HL-60 (cell line): ENCODE data around the gene GAS2.

Experiments used
- DNase-seq, 2 experiments: peaks; one replicate each; pipeline ENCODE4 v3.0.0-alpha.2; 2010 to 2020; ENCODE audit warnings: low read depth in 1 of 2, low spot score in 1 of 2
- H3K27ac ChIP-seq: fragments of 250-450 bp; sonication (Bioruptor Pico); replicated peaks from 2 replicates; pipeline ENCODE4 v1.5.1; 2020; ENCODE audit warnings: mild to moderate bottlenecking, moderate library complexity
- H3K27me3 ChIP-seq: fragments of 250-450 bp; sonication (Bioruptor Pico); 2 replicates; pipeline ENCODE4 v1.5.1; 2021; ENCODE audit warnings: mild to moderate bottlenecking, moderate library complexity; ENCODE audit not compliant: insufficient read depth, poor library complexity, severe bottlenecking
- H3K4me3 ChIP-seq: replicated peaks from 2 replicates; pipeline ENCODE4 v1.5.1; 2011; ENCODE audit warnings: mild to moderate bottlenecking, control low read depth, low read length; ENCODE audit not compliant: insufficient read depth
- GABPA ChIP-seq: IDR thresholded peaks from 2 replicates; pipeline ENCODE4 v1.6.1; 2012; ENCODE audit warnings: low read depth
- POLR2AphosphoS5 ChIP-seq: IDR thresholded peaks from 2 replicates; pipeline ENCODE4 v1.6.1; 2012; ENCODE audit warnings: low read depth
- SPI1 ChIP-seq: IDR thresholded peaks from 2 replicates; pipeline ENCODE4 v1.6.1; 2012; ENCODE audit warnings: low read depth, mild to moderate bottlenecking, borderline replicate concordance
- TF ChIP-seq, protein P1 (sequence below): IDR thresholded peaks from 2 replicates; pipeline ENCODE4 v1.6.1; 2012; ENCODE audit warnings: low read depth; ENCODE audit not compliant: insufficient replicate concordance
- TF ChIP-seq, protein P2 (sequence below): IDR thresholded peaks from one replicate; pipeline ENCODE4 v1.5.1; 2011; ENCODE audit warnings: low read length, control low read depth, inconsistent platforms; ENCODE audit not compliant: insufficient read depth

The GAS2 gene

DNA sequence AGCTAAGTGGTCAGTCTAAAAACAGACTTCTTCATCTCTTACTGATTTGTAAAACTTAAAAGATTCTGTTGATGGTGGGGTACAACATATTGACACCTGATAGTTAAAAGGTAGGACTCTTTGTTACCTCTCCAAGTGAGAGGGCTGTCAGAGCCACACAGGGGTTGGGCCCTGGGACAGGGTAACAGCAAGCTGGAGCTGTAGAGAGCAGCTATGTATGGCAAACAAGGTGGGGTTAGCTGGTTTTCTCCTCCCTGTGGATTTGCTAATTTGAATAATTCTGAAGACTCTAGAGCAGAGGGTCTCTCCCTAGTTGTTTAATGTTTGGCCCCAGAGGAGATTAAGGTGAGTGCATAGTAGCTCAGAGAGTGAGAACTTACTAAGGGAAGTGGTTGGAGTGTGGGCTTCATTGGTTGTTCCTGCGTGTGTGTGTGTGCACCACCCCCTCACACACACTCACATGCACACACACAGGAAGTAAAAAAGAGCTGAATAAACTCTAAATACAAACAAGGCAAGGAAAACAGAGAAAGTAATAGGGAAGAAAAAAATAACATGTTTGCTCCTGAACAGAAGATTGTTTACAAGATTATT lies 9.2 kb upstream of the GAS2 start:
- TF ChIP-seq GABPA, result no peak
- TF ChIP-seq, protein P1, sequence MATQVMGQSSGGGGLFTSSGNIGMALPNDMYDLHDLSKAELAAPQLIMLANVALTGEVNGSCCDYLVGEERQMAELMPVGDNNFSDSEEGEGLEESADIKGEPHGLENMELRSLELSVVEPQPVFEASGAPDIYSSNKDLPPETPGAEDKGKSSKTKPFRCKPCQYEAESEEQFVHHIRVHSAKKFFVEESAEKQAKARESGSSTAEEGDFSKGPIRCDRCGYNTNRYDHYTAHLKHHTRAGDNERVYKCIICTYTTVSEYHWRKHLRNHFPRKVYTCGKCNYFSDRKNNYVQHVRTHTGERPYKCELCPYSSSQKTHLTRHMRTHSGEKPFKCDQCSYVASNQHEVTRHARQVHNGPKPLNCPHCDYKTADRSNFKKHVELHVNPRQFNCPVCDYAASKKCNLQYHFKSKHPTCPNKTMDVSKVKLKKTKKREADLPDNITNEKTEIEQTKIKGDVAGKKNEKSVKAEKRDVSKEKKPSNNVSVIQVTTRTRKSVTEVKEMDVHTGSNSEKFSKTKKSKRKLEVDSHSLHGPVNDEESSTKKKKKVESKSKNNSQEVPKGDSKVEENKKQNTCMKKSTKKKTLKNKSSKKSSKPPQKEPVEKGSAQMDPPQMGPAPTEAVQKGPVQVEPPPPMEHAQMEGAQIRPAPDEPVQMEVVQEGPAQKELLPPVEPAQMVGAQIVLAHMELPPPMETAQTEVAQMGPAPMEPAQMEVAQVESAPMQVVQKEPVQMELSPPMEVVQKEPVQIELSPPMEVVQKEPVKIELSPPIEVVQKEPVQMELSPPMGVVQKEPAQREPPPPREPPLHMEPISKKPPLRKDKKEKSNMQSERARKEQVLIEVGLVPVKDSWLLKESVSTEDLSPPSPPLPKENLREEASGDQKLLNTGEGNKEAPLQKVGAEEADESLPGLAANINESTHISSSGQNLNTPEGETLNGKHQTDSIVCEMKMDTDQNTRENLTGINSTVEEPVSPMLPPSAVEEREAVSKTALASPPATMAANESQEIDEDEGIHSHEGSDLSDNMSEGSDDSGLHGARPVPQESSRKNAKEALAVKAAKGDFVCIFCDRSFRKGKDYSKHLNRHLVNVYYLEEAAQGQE, result no peak
- TF ChIP-seq POLR2AphosphoS5, result no peak
- TF ChIP-seq SPI1, result no peak
- TF ChIP-seq, protein P2, sequence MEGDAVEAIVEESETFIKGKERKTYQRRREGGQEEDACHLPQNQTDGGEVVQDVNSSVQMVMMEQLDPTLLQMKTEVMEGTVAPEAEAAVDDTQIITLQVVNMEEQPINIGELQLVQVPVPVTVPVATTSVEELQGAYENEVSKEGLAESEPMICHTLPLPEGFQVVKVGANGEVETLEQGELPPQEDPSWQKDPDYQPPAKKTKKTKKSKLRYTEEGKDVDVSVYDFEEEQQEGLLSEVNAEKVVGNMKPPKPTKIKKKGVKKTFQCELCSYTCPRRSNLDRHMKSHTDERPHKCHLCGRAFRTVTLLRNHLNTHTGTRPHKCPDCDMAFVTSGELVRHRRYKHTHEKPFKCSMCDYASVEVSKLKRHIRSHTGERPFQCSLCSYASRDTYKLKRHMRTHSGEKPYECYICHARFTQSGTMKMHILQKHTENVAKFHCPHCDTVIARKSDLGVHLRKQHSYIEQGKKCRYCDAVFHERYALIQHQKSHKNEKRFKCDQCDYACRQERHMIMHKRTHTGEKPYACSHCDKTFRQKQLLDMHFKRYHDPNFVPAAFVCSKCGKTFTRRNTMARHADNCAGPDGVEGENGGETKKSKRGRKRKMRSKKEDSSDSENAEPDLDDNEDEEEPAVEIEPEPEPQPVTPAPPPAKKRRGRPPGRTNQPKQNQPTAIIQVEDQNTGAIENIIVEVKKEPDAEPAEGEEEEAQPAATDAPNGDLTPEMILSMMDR, result no peak
- Histone ChIP-seq H3K27me3 (no peaks in the 10 kb centered on the region), H3K4me3 (no peak overlapping the region), H3K27ac (no peak overlapping the region)
- DNase-seq, result no peak

DNA sequence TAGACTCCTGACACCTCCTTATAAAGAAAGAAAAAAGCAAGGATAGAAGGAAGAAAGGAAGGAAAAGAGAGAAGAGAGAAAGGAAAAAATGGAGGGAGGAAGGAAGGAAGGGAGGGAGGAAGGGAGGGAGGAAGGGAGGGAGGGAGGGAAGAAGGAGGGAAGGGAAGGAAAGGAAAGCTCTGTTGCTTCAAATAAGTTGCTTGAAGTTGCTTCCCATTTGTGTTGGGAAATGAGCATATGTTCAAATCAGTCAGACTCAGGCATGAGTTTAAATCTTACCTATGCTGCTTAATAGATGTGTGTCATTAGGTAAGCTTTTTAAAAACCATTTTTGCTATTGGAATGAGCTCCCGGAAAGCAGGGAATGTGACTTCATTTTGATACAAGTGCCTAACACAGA lies 6.6 kb upstream of the GAS2 start:
- TF ChIP-seq SPI1, result no peak
- TF ChIP-seq, protein P1, result no peak
- TF ChIP-seq GABPA, result no peak
- no peak for TF ChIP-seq POLR2AphosphoS5
- TF ChIP-seq, protein P2, result no peak
- H3K27me3 ChIP-seq, result no peaks in the 10 kb centered on the region
- no peak overlapping the region for H3K27ac ChIP-seq
- DNase-seq, result no peak
- no peak overlapping the region for H3K4me3 ChIP-seq

DNA sequence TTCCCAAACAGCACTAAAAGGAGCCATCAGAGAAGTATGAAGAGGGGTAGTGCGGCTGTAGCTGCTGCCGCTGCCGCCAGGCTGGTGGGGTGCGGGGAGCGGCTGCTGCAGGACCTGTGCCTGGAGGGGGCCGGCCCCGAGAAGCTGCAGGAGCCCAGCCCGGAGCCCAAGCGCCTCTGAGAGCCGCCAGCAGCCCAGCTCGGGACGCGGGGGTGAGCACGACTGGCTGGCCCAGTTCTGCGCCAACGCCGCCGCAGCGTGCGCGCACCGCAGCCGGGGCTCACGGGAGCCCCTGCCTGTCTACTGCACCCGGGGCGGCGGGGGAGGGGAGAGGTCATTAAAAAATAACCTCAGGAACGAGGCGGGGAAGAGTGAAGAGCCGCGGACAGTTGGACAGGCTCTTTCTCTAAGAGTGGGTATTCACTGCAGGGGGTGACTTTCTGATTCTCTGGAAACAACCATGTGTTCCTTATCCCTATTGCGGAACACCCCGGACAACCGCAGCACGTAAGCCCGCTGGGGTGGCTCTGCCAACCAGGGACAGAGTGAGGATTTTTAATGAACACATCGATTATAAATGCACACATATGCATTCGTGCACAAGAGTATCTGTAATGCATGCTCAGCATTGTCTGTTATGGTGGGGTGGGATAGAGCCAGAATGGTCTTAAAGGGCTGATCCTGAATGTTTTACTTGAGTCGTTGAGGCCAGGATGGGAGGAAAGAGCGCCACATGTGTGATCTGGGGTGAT lies 453 bp downstream of the GAS2 start:
- Histone ChIP-seq H3K4me3 (no peak overlapping the region), H3K27me3 (peaks cover 18% of the 10 kb centered on the region), H3K27ac (no peak overlapping the region)
- TF ChIP-seq GABPA (no peak), SPI1 (no peak), POLR2AphosphoS5 (no peak)
- TF ChIP-seq, protein P1, result no peak
- TF ChIP-seq, protein P2, result no peak
- no peak for DNase-seq
